Measurements from ENCODE around the gene LAMB1.
"Not testable (repeated sequence)": the region's sequence is repeated elsewhere in the genome, so short reads cannot be mapped to it uniquely, and the experiment has no call there.

Gene LAMB1

DNA sequence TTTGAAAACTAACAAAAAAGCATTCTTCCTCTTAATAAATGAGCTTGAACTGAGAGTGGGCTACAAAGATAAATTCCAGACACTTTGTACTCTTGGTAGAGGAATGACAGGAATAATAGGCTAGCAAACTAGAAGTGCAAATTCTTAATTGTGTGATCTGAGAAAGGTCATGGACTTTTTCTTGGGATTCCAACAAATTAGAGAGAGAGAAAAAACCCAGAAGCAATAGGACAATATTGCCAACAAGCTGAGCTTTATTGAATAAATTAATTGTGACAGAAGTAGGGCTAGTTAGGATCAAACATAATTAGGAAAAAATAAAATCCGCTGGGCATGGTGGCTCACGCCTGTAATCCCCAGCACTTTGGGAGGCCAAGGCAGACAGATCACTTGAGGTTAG is 41.4 kb upstream of the LAMB1 start:
- no peak for DNase-seq (ENCODE audit: low spot score)
- no peak overlapping the region for H3K27ac ChIP-seq
- TF ChIP-seq, protein P1, sequence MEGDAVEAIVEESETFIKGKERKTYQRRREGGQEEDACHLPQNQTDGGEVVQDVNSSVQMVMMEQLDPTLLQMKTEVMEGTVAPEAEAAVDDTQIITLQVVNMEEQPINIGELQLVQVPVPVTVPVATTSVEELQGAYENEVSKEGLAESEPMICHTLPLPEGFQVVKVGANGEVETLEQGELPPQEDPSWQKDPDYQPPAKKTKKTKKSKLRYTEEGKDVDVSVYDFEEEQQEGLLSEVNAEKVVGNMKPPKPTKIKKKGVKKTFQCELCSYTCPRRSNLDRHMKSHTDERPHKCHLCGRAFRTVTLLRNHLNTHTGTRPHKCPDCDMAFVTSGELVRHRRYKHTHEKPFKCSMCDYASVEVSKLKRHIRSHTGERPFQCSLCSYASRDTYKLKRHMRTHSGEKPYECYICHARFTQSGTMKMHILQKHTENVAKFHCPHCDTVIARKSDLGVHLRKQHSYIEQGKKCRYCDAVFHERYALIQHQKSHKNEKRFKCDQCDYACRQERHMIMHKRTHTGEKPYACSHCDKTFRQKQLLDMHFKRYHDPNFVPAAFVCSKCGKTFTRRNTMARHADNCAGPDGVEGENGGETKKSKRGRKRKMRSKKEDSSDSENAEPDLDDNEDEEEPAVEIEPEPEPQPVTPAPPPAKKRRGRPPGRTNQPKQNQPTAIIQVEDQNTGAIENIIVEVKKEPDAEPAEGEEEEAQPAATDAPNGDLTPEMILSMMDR (IDR thresholded peaks at IDR 0.05): no peak
- no peak overlapping the region for H3K4me3 ChIP-seq

DNA sequence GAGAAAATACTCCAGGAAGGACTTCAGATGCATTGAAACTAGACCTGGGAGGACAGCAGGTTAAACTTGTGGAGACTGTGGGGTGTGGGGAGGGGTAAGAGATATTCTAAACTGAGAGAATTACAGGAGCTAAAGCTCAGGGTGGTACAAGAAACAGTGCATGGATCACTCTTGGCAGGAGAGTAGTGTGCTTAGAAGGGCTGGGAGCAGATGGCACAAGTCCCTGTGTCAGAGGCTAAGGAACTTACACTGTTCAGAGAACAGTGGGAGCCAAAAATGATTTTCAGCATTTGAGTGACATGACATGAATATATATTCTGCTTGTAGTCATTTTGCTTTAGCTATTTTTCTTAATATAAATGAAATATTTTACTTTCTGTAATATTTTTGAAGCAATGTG is 36.0 kb upstream of the LAMB1 start:
- TF ChIP-seq, protein P1 (IDR thresholded peaks at IDR 0.05): no peak
- no peak overlapping the region for H3K27ac ChIP-seq
- no peak for DNase-seq (ENCODE audit: low spot score)
- no peak overlapping the region for H3K4me3 ChIP-seq

DNA sequence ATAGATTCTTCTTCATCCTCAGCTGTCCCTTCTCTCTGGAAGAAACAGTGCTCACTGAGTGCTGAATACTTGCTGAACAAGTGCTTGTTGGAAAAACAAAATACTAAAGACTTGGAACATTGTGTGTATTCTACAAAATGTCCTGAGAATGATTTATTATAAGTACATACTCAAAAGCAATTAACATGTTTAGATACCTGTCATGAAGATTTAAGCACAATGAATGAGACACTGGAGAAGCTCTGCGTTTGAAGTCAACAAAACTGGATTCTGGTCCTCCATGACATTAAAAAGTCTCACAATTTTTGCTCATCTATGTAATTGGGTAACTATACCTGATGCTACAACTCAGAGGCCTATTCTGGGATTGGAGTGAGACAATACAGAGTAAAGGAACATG is 34.8 kb upstream of the LAMB1 start:
- no peak for DNase-seq (ENCODE audit: low spot score)
- H3K4me3 ChIP-seq: no peak overlapping the region
- no peak overlapping the region for H3K27ac ChIP-seq
- TF ChIP-seq, protein P1 (IDR thresholded peaks at IDR 0.05): no peak

DNA sequence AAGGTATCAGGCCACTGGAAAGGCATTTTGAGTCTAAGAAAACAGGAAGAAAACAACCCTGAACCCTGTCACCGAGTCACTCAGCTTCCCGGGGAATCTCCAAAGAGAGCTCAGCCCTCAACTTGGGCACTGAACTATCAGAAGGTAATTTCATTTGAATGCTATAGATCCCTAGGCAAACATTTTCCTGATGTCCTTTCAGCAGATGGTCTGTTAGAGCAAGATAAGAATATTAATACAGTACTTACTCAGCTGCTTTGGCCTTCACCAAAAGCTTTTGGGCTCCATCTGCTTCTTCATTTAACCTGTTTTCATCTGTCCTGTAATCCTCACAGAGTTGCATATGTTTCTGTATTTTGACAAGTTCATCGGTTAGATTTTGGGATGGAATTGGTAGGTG is 34.2 kb upstream of the LAMB1 start:
- TF ChIP-seq, protein P1 (IDR thresholded peaks at IDR 0.05): no peak
- Histone ChIP-seq H3K27ac (no peak overlapping the region), H3K4me3 (no peak overlapping the region)
- DNase-seq (ENCODE audit: low spot score): no peak

DNA sequence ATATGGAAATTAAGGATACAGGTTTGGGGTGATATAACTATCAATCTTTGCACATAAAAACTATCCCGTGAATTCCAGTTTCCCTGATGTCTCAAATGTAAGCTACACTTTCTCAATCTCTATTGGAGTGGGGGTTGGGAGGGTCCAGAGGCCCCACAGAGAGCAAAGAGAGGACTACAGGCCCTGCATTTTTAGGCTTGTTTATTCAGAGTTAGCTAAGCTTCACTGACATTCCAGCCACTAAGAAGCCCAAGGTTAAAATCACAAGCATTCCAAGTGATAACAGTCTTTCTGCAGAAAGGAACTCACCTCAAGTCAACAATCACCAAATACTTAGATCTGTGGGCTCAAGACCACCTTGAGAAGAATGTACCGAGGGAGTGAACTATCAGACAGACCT is 31.6 kb upstream of the LAMB1 start:
- Histone ChIP-seq H3K27ac (no peak overlapping the region), H3K4me3 (no peak overlapping the region)
- no peak for DNase-seq (ENCODE audit: low spot score)
- TF ChIP-seq, protein P1 (IDR thresholded peaks at IDR 0.05): no peak

DNA sequence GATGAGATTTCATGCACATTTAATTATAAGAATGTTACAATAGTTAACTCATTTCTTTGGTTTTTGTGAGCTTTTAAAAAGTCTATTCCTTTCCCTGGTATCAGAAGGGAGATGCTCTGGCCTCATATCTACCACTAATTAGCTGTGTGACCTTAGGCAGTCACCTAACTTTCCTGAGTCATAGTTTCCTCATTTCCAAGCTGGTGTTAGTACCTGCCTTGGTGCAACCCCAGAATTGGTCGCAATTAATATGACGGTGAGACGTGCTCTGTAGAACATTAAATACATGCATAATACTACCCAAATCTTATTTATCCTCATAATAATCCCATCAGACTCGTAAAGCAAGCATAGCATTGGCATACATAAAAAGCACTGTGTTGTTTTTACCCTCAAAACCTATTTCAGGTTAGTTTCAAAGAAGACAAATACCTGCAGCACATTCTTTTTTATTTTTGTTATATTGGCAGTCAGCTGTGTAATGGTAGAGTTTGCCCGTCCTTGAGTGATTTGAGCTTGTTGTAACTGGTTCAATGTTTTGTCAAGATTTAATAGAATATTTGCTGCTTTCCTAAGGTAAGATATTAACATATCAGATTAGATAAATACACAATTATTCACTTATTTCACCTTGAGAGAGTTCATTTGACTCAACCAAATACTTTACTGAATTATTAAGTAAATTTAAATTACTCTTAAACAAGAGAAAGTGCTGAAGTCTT is 31.0 kb upstream of the LAMB1 start:
- no peak for DNase-seq (ENCODE audit: low spot score)
- H3K4me3 ChIP-seq: no peak overlapping the region
- TF ChIP-seq, protein P1 (IDR thresholded peaks at IDR 0.05): no peak
- H3K27ac ChIP-seq: no peak overlapping the region

DNA sequence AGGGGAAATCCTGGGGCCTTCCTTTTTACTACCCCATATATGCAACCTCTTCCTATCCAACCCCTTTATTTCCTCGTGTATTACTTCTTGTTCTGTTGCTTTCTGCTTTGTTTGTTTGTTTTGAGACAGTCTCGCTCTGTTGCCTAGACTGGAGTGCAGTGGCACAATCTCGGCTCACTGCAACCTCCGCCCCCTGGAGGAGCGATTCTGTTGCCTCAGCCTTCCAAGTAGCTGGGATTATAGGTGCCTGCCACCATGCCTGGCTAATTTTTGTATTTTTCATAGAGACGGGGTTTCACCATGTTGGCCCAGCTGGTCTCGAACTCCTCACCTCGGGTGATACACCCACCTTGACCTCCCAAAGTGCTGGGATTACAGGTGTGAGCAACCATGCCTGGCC is 30.3 kb upstream of the LAMB1 start:
- DNase-seq (ENCODE audit: low spot score); H3K4me3 ChIP-seq; H3K27ac ChIP-seq: not testable (repeated sequence)

All from coronary artery (tissue), 2 donors.